IMR-90 (cell line): ENCODE data around the gene TRPV4. TPM values are rescaled to one million over a fixed set of nuclear protein-coding genes. Genes with fewer than 3 reads are reported as not detected.

Experiments
- ATAC-seq: fragments of 200-7000 bp; cut with Tn5 transposase; 2 replicates; pipeline ENCODE4 v1.9.1; 2020; ENCODE audit warnings: low read depth, mild to moderate bottlenecking, moderate library complexity
- BruUV-seq: library from RNA; stranded (reverse); fragments of 400-500 nt; replicated peaks from 2 replicates; lab custom pipeline; 2021; lab: Mats Ljungman, UMichigan
- CTCF ChIA-PET: fragments of 300-600 bp; formaldehyde crosslinking; extraction: SDS; loops from one replicate; lab custom pipeline; 2021; ENCODE audit warnings: antibody characterized with exemption; lab: Yijun Ruan, JAX
- POLR2A ChIA-PET: fragments of 300-600 bp; sonication (Branson Sonifier 250); formaldehyde crosslinking; loops from one replicate; lab custom pipeline; 2022; ENCODE audit warnings: antibody characterized with exemption; ENCODE audit not compliant: unreplicated experiment; lab: Charles Lee
- DNase-seq: peaks from one replicate; pipeline ENCODE4 v3.0.0; 2013
- H2AFZ ChIP-seq: replicated peaks from 2 replicates; pipeline ENCODE3; 2013; ENCODE audit warnings: low read length, mild to moderate bottlenecking; ENCODE audit not compliant: poor library complexity
- H2AK5ac ChIP-seq: 2 replicates; pipeline ENCODE4 v1.6.1; 2013; ENCODE audit warnings: low read depth, low read length, inconsistent platforms
- H2AK9ac ChIP-seq: replicated peaks from 2 replicates; pipeline ENCODE3; 2013; ENCODE audit warnings: mild to moderate bottlenecking, low read depth, low read length, moderate library complexity; ENCODE audit not compliant: poor library complexity
- H2BK120ac ChIP-seq: 2 replicates; pipeline ENCODE4 v1.6.1; 2013; ENCODE audit warnings: low read depth, low read length, inconsistent platforms
- H2BK15ac ChIP-seq: 3 replicates; pipeline ENCODE4 v1.6.1; 2013; ENCODE audit warnings: low read depth, low read length, inconsistent platforms
- H2BK20ac ChIP-seq: 2 replicates; pipeline ENCODE4 v1.6.1; 2013; ENCODE audit warnings: low read depth, mild to moderate bottlenecking, inconsistent platforms, low read length, moderate library complexity
- H2BK5ac ChIP-seq: 2 replicates; pipeline ENCODE4 v1.6.1; 2013; ENCODE audit warnings: mild to moderate bottlenecking, low read depth, low read length, inconsistent platforms; ENCODE audit not compliant: poor library complexity, severe bottlenecking
- H3K14ac ChIP-seq: replicated peaks from 2 replicates; pipeline ENCODE4 v1.6.1; 2013; ENCODE audit warnings: low read depth, low read length, inconsistent platforms
- H3K18ac ChIP-seq: 2 replicates; pipeline ENCODE4 v1.6.1; 2013; ENCODE audit warnings: low read depth, low read length, control low read depth
- H3K23ac ChIP-seq: 2 replicates; pipeline ENCODE4 v1.6.1; 2013; ENCODE audit warnings: low read depth, low read length, inconsistent platforms
- H3K27ac ChIP-seq: 2 replicates; pipeline ENCODE4 v1.5.1; 2013; ENCODE audit warnings: mild to moderate bottlenecking, control low read depth, low read length; ENCODE audit not compliant: insufficient read depth
- H3K27me3 ChIP-seq: 2 replicates; pipeline ENCODE4 v1.6.1; 2013; ENCODE audit warnings: low read length; ENCODE audit not compliant: control insufficient read depth, insufficient read depth
- H3K36me3 ChIP-seq: 2 replicates; pipeline ENCODE4 v1.6.1; 2013; ENCODE audit warnings: low read length, mixed read lengths; ENCODE audit not compliant: control insufficient read depth, insufficient read depth
- H3K4ac ChIP-seq: 2 replicates; pipeline ENCODE4 v1.6.1; 2013; ENCODE audit warnings: low read depth, low read length, inconsistent platforms
- H3K4me1 ChIP-seq: 2 replicates; pipeline ENCODE4 v1.6.1; 2013; ENCODE audit warnings: low read length, mixed read lengths; ENCODE audit not compliant: control insufficient read depth, insufficient read depth
- H3K4me2 ChIP-seq: 2 replicates; pipeline ENCODE4 v1.6.1; 2013; ENCODE audit warnings: low read depth, mild to moderate bottlenecking, control low read depth, low read length, moderate library complexity
- H3K4me3 ChIP-seq: 2 replicates; pipeline ENCODE4 v1.5.1; 2013; ENCODE audit warnings: low read depth, mild to moderate bottlenecking, control low read depth, low read length, moderate library complexity; ENCODE audit not compliant: insufficient read depth
- H3K56ac ChIP-seq: 2 replicates; pipeline ENCODE4 v1.6.1; 2013; ENCODE audit warnings: low read length, inconsistent platforms; ENCODE audit not compliant: insufficient read depth; ENCODE audit errors: extremely low read depth
- H3K79me1 ChIP-seq, 2 experiments: 2 replicates each; pipeline ENCODE4 v1.6.1; 2013; ENCODE audit warnings: low read length in 2 of 2, inconsistent platforms in 1 of 2, low read depth in 1 of 2
- H3K9ac ChIP-seq: 2 replicates; pipeline ENCODE4 v1.6.1; 2013; ENCODE audit warnings: low read depth, low read length, control low read depth
- H3K9me1 ChIP-seq: 2 replicates; pipeline ENCODE4 v1.6.1; 2013; ENCODE audit warnings: low read length, inconsistent platforms; ENCODE audit not compliant: insufficient read depth
- H3K9me3 ChIP-seq: 2 replicates; pipeline ENCODE4 v1.6.1; 2013; ENCODE audit warnings: low read length; ENCODE audit not compliant: control insufficient read depth, insufficient read depth
- H4K20me1 ChIP-seq: 2 replicates; pipeline ENCODE4 v1.6.1; 2013; ENCODE audit warnings: low read length, inconsistent platforms; ENCODE audit not compliant: insufficient read depth
- H4K5ac ChIP-seq: 2 replicates; pipeline ENCODE4 v1.6.1; 2013; ENCODE audit warnings: mild to moderate bottlenecking, low read depth, low read length, control low read depth
- H4K8ac ChIP-seq, 2 experiments: 2 replicates each; pipeline ENCODE4 v1.6.1; 2013; ENCODE audit warnings: low read depth in 2 of 2, low read length in 2 of 2, control low read depth in 1 of 2, inconsistent platforms in 1 of 2
- H4K91ac ChIP-seq: 2 replicates; pipeline ENCODE4 v1.6.1; 2013; ENCODE audit warnings: low read depth, low read length, inconsistent platforms; ENCODE audit not compliant: insufficient read depth
- BHLHE40 ChIP-seq: fragments of 150-350 bp; IDR thresholded peaks from 2 replicates; pipeline ENCODE4 v1.6.1; 2016; ENCODE audit warnings: mild to moderate bottlenecking, low read depth, low read length
- CEBPB ChIP-seq: IDR thresholded peaks from 2 replicates; pipeline ENCODE4 v1.6.1; 2012; ENCODE audit warnings: low read depth, low read length, improper control_type of control experiment
- CHD1 ChIP-seq: IDR thresholded peaks from 2 replicates; pipeline ENCODE4 v1.6.1; 2012; ENCODE audit warnings: low read depth, low read length, improper control_type of control experiment
- FOS ChIP-seq: fragments of 150-350 bp; IDR thresholded peaks from 2 replicates; pipeline ENCODE4 v1.6.1; 2016; ENCODE audit warnings: low read depth, low read length
- MAFK ChIP-seq: IDR thresholded peaks from 2 replicates; pipeline ENCODE4 v1.6.1; 2012; ENCODE audit warnings: low read depth, low read length, improper control_type of control experiment
- MAZ ChIP-seq: IDR thresholded peaks from 2 replicates; pipeline ENCODE4 v1.6.1; 2012; ENCODE audit warnings: low read depth, mild to moderate bottlenecking, low read length, improper control_type of control experiment, moderate library complexity, borderline replicate concordance
- MXI1 ChIP-seq: IDR thresholded peaks from 2 replicates; pipeline ENCODE4 v1.6.1; 2012; ENCODE audit warnings: low read depth, mild to moderate bottlenecking, low read length, moderate library complexity, borderline replicate concordance
- NFE2L2 ChIP-seq: fragments of 150-350 bp; IDR thresholded peaks from 2 replicates; pipeline ENCODE4 v1.6.1; 2016; ENCODE audit warnings: low read depth, mild to moderate bottlenecking, low read length
- POLR2A ChIP-seq: IDR thresholded peaks from 2 replicates; pipeline ENCODE4 v1.6.1; 2012; ENCODE audit warnings: mild to moderate bottlenecking, low read depth, low read length
- RAD21 ChIP-seq: IDR thresholded peaks from 2 replicates; pipeline ENCODE4 v1.6.1; 2012; ENCODE audit warnings: low read length, improper control_type of control experiment
- RCOR1 ChIP-seq: IDR thresholded peaks from 2 replicates; pipeline ENCODE4 v1.6.1; 2012; ENCODE audit warnings: mild to moderate bottlenecking, low read length, improper control_type of control experiment; ENCODE audit not compliant: insufficient replicate concordance
- RFX5 ChIP-seq: IDR thresholded peaks from 2 replicates; pipeline ENCODE4 v1.8.0; 2012; ENCODE audit warnings: low read depth, mild to moderate bottlenecking, low read length, moderate library complexity
- SMC3 ChIP-seq: fragments of 150-350 bp; IDR thresholded peaks from 2 replicates; pipeline ENCODE4 v1.6.1; 2016; ENCODE audit warnings: low read depth, mild to moderate bottlenecking, antibody characterized with exemption, low read length, moderate library complexity
- WGBS, 2 experiments: methylation state at CpG; one replicate each; pipeline versions ENCODE4 v1.1.5 to v1.1.7; 2013; ENCODE audit warnings: missing lambda C conversion rate in 2 of 2; ENCODE audit not compliant: insufficient read length in 1 of 2; ENCODE audit errors: extremely low coverage in 2 of 2; 5-methylcytosine and 5-hydroxymethylcytosine counted together
- dilution Hi-C: fragments of 300-500 bp; cut with HindIII; formaldehyde crosslinking; loops from one replicate; pipeline ENCODE4 v1.14.3; 2018; ENCODE audit warnings: low sequenced_read_pairs; ENCODE audit not compliant: unreplicated experiment
- in situ Hi-C: fragments of 300-500 bp; cut with MboI; formaldehyde crosslinking; loops from 3 replicates; pipeline ENCODE4 v1.14.3; 2019; ENCODE audit warnings: low sequenced_read_pairs, inconsistent platforms, mixed read lengths
- intact Hi-C: fragments of 100-400 bp; cut with micrococcal nuclease; formaldehyde crosslinking; loops from 2 replicates; pipeline ENCODE4 v1.10.0; 2022
- polyA plus RNA-seq, 3 experiments: library from polyadenylated mRNA; depleted of rRNA; stranded (reverse); fragments of >200 nt; gene quantifications; 2 replicates each; pipeline ENCODE4 v1.2.3, GENCODE V29; 2012; ENCODE audit warnings: low replicate concordance in 1 of 3
- total RNA-seq: library from RNA; depleted of rRNA; stranded (reverse); fragments of >200 nt; gene quantifications from 2 replicates; pipeline ENCODE4 v1.2.3, GENCODE V29; 2012
- TF ChIP-seq, protein P1 (sequence below): fragments of 150-350 bp; IDR thresholded peaks from 2 replicates; pipeline ENCODE4 v1.6.1; 2016; ENCODE audit warnings: low read depth, mild to moderate bottlenecking, low read length, moderate library complexity, borderline replicate concordance
- TF ChIP-seq, protein P2 (sequence below): fragments of 150-350 bp; IDR thresholded peaks from 2 replicates; pipeline ENCODE4 v1.6.1; 2017; ENCODE audit warnings: mild to moderate bottlenecking, antibody characterized with exemption, low read length, low read depth
- TF ChIP-seq, protein P3 (sequence below): conservative IDR thresholded peaks from 2 replicates; pipeline ENCODE4 v1.5.1; 2012; ENCODE audit warnings: mild to moderate bottlenecking, low read depth, low read length, improper control_type of control experiment

TRPV4 gene
- total and polyA plus RNA-seq, 2 of the 4 experiments (the other 2 are of a cell fraction): 1.1 to 6.1 TPM

DNA sequence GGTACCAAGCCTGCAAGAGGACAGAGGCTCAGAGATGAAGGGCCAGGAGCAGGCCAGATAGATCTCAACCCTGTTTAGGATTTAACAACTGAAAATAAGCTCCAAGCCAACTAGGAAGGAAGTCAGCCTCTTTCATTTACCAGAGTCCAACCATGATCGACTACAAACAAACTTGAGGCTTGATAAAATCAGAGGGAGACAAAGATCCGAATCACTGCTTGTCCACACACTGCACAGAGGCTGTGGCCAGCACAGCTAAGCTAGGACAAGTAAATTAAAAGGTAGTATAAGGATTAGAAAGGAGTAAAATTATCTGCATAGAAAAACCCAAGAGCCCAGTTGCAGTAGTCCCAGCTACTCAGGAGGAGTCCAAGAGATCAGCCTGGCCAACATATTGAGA, 79.2 kb downstream of the TRPV4 start:
- TF ChIP-seq CHD1 (no peak), RAD21 (no peak), MXI1 (no peak), MAFK (no peak), BHLHE40 (no peak), MAZ (no peak), SMC3 (no peak), FOS (no peak), CEBPB (no peak), RFX5 (no peak), NFE2L2 (no peak), RCOR1 (no peak), POLR2A (no peak)
- TF ChIP-seq, protein P1, sequence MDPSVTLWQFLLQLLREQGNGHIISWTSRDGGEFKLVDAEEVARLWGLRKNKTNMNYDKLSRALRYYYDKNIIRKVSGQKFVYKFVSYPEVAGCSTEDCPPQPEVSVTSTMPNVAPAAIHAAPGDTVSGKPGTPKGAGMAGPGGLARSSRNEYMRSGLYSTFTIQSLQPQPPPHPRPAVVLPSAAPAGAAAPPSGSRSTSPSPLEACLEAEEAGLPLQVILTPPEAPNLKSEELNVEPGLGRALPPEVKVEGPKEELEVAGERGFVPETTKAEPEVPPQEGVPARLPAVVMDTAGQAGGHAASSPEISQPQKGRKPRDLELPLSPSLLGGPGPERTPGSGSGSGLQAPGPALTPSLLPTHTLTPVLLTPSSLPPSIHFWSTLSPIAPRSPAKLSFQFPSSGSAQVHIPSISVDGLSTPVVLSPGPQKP: no peak
- TF ChIP-seq, protein P2, sequence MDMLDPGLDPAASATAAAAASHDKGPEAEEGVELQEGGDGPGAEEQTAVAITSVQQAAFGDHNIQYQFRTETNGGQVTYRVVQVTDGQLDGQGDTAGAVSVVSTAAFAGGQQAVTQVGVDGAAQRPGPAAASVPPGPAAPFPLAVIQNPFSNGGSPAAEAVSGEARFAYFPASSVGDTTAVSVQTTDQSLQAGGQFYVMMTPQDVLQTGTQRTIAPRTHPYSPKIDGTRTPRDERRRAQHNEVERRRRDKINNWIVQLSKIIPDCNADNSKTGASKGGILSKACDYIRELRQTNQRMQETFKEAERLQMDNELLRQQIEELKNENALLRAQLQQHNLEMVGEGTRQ: no peak
- TF ChIP-seq, protein P3, sequence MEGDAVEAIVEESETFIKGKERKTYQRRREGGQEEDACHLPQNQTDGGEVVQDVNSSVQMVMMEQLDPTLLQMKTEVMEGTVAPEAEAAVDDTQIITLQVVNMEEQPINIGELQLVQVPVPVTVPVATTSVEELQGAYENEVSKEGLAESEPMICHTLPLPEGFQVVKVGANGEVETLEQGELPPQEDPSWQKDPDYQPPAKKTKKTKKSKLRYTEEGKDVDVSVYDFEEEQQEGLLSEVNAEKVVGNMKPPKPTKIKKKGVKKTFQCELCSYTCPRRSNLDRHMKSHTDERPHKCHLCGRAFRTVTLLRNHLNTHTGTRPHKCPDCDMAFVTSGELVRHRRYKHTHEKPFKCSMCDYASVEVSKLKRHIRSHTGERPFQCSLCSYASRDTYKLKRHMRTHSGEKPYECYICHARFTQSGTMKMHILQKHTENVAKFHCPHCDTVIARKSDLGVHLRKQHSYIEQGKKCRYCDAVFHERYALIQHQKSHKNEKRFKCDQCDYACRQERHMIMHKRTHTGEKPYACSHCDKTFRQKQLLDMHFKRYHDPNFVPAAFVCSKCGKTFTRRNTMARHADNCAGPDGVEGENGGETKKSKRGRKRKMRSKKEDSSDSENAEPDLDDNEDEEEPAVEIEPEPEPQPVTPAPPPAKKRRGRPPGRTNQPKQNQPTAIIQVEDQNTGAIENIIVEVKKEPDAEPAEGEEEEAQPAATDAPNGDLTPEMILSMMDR: no peak
- DNase-seq: no peak
- H4K5ac ChIP-seq: no peak overlapping the region
- no peak overlapping the region for H2BK5ac ChIP-seq
- CTCF ChIA-PET: interaction anchor here (0.6 kb wide), 1 partner anchor 237 kb away, joined by 6 read pairs; no protein-coding TSS in a partner anchor
- ATAC-seq: no peak
- H2BK15ac ChIP-seq: no peak overlapping the region
- no peak overlapping the region for H2AFZ ChIP-seq
- no peak overlapping the region for H3K56ac ChIP-seq
- no peaks in the 10 kb centered on the region for H4K20me1 ChIP-seq
- no peaks in the 10 kb centered on the region for H3K36me3 ChIP-seq
- H3K4me2 ChIP-seq: no peak overlapping the region
- no peak overlapping the region for H2AK9ac ChIP-seq
- no peak overlapping the region for H4K8ac ChIP-seq
- POLR2A ChIA-PET: no interaction called here
- BruUV-seq: no TSS peak
- H3K4me1 ChIP-seq: no peaks in the 10 kb centered on the region
- no peak overlapping the region for H3K18ac ChIP-seq
- H3K14ac ChIP-seq: no peak overlapping the region
- H2BK20ac ChIP-seq: no peak overlapping the region
- no peak overlapping the region for H3K23ac ChIP-seq
- H3K4me3 ChIP-seq: no peak overlapping the region
- peaks cover 12% of the 10 kb centered on the region; the same call in 1 of the 2 replicates for H3K27me3 ChIP-seq
- no peak overlapping the region for H2AK5ac ChIP-seq
- no peaks in the 10 kb centered on the region for H3K9me1 ChIP-seq
- no peak overlapping the region for H3K9ac ChIP-seq
- no peak overlapping the region for H3K27ac ChIP-seq
- H2BK120ac ChIP-seq: no peak overlapping the region
- H4K91ac ChIP-seq: no peak overlapping the region
- in situ Hi-C loops (no loop called here), intact Hi-C loops (no loop called here), dilution Hi-C loops (no loop called here)
- no peaks in the 10 kb centered on the region for H3K79me1 ChIP-seq
- H3K4ac ChIP-seq: no peak overlapping the region
- H3K9me3 ChIP-seq: no peaks in the 10 kb centered on the region; the same call in 1 of the 2 replicates
- no CpG with 5 or more reads among the region's 2 CpGs for WGBS, 2 experiments
